Glomerular endothelial cell (primary cell): ENCODE measurements around the gene COL25A1. TPM values are rescaled to one million over a fixed set of nuclear protein-coding genes. Genes with fewer than 3 reads are reported as not detected.
"Not testable (repeated sequence)": the region's sequence is repeated elsewhere in the genome, so short reads cannot be mapped to it uniquely, and the experiment has no call there.

Experiments
- DNase-seq: peaks from one replicate; pipeline ENCODE4 v3.0.0-alpha.2; 2011; ENCODE audit warnings: low read depth, low spot score; ENCODE audit errors: extremely low read depth
- total RNA-seq: library from RNA; depleted of rRNA; stranded (reverse); fragments of >200 nt; gene quantifications from 2 replicates; pipeline ENCODE4 v1.2.3, GENCODE V29; 2015

COL25A1 gene
- total RNA-seq, 1 donor from 2014 or later, result 2.2 TPM

- no peak for DNase-seq
These were observed 324.4 kb downstream of the COL25A1 start for GRCh38 chr4:108978066-108978465.

- DNase-seq, result no peak
These were observed 329.7 kb downstream of the COL25A1 start for GRCh38 chr4:108972613-108973283.

- DNase-seq, result no peak
These were observed 331.0 kb downstream of the COL25A1 start for GRCh38 chr4:108971473-108971872.

- DNase-seq, result no peak
These were observed 336.9 kb downstream of the COL25A1 start for GRCh38 chr4:108965472-108966076.

GRCh38 chr4:108965016-108965415 is 337.4 kb downstream of the COL25A1 start:
- DNase-seq, result no peak

GRCh38 chr4:108963910-108964309 is 338.5 kb downstream of the COL25A1 start:
- no peak for DNase-seq

- no peak for DNase-seq
These were observed 343.0 kb downstream of the COL25A1 start for GRCh38 chr4:108959491-108959890.

GRCh38 chr4:108954880-108955279 is 347.6 kb downstream of the COL25A1 start:
- DNase-seq, result no peak

- DNase-seq, result no peak
These were observed 348.5 kb downstream of the COL25A1 start for GRCh38 chr4:108953941-108954340.

GRCh38 chr4:108950158-108950915 is 352.1 kb downstream of the COL25A1 start:
- DNase-seq, result no peak

- DNase-seq, result no peak
These were observed 354.9 kb downstream of the COL25A1 start for GRCh38 chr4:108947526-108947925.

- no peak for DNase-seq
These were observed 356.2 kb downstream of the COL25A1 start for GRCh38 chr4:108946237-108946636.

- DNase-seq, result no peak
These were observed 358.4 kb downstream of the COL25A1 start for GRCh38 chr4:108943976-108944591.

- DNase-seq, result no peak
These were observed 359.1 kb downstream of the COL25A1 start for GRCh38 chr4:108943371-108943770.

- DNase-seq, result no peak
These were observed 360.5 kb downstream of the COL25A1 start for GRCh38 chr4:108941904-108942430.

- DNase-seq, result no peak
These were observed 361.8 kb downstream of the COL25A1 start for GRCh38 chr4:108940634-108941033.

GRCh38 chr4:108940149-108940548 is 362.3 kb downstream of the COL25A1 start:
- no peak for DNase-seq

GRCh38 chr4:108937066-108937465 is 365.4 kb downstream of the COL25A1 start:
- DNase-seq, result no peak

GRCh38 chr4:108933925-108934324 is 368.5 kb downstream of the COL25A1 start:
- not testable (repeated sequence) for DNase-seq

- no peak for DNase-seq
These were observed 369.4 kb downstream of the COL25A1 start for GRCh38 chr4:108933046-108933445.

- DNase-seq, result no peak
These were observed 370.5 kb downstream of the COL25A1 start for GRCh38 chr4:108931926-108932325.
